Brain microvascular endothelial cell (primary cell): ENCODE data around the gene NFKBIB.

Experiments used
- DNase-seq: peaks from one replicate; pipeline ENCODE4 v3.0.0-alpha.2; 2020
- H3K27ac ChIP-seq: fragments of 250-450 bp; sonication (Bioruptor Pico); 2 replicates; pipeline ENCODE4 v1.5.1; 2020; ENCODE audit warnings: mild to moderate bottlenecking, moderate library complexity
- H3K27me3 ChIP-seq: fragments of 250-450 bp; sonication (Bioruptor Pico); replicated peaks from 2 replicates; pipeline ENCODE4 v1.5.1; 2020; ENCODE audit warnings: mild to moderate bottlenecking
- H3K36me3 ChIP-seq: fragments of 250-450 bp; sonication (Bioruptor Pico); replicated peaks from 2 replicates; pipeline ENCODE4 v1.5.1; 2020; ENCODE audit warnings: mild to moderate bottlenecking
- H3K4me3 ChIP-seq: 2 replicates; pipeline ENCODE4 v1.5.1; 2011; ENCODE audit warnings: low read depth, mild to moderate bottlenecking, control low read depth, low read length, moderate library complexity
- CTCF ChIP-seq: IDR thresholded peaks from 2 replicates; pipeline ENCODE4 v1.5.1; 2011; ENCODE audit warnings: low read depth, mild to moderate bottlenecking, moderate library complexity, low read length, control low read depth, inconsistent platforms; ENCODE audit errors: missing control alignments
- in situ Hi-C: cut with HindIII; loops from 2 replicates; pipeline ENCODE4 v1.10.0; 2017; ENCODE audit warnings: low sequenced_read_pairs, low pct_ligation_motif_present

NFKBIB gene

GRCh38 chr19:38890686-38891085 is 9.1 kb upstream of the NFKBIB start:
- Histone ChIP-seq H3K27ac (no peak overlapping the region), H3K4me3 (no peak overlapping the region), H3K27me3 (no peaks in the 10 kb centered on the region), H3K36me3 (peaks cover 14% of the 10 kb centered on the region)
- no peak for DNase-seq
- in situ Hi-C loops, result no loop called here
- no peak for TF ChIP-seq CTCF

- Histone ChIP-seq H3K36me3 (peaks cover 14% of the 10 kb centered on the region), H3K27ac (no peak overlapping the region), H3K27me3 (no peaks in the 10 kb centered on the region), H3K4me3 (no peak overlapping the region)
- DNase-seq, result no peak
- no peak for TF ChIP-seq CTCF
- in situ Hi-C loops, result no loop called here
Measured at GRCh38 chr19:38891771-38892170, 8.0 kb upstream of the NFKBIB start.

- TF ChIP-seq CTCF, result no peak
- no peak overlapping the region for H3K4me3 ChIP-seq
- no peak for DNase-seq
- peaks cover 14% of the 10 kb centered on the region for H3K36me3 ChIP-seq
- no peaks in the 10 kb centered on the region for H3K27me3 ChIP-seq
- no peak overlapping the region for H3K27ac ChIP-seq
- in situ Hi-C loops, result no loop called here
Measured at GRCh38 chr19:38892841-38893240, 6.9 kb upstream of the NFKBIB start.

- no peak for TF ChIP-seq CTCF
- Histone ChIP-seq H3K27me3 (no peaks in the 10 kb centered on the region), H3K27ac (no peak overlapping the region), H3K36me3 (peaks cover 13% of the 10 kb centered on the region), H3K4me3 (no peak overlapping the region)
- no peak for DNase-seq
- in situ Hi-C loops, result no loop called here
Measured at GRCh38 chr19:38893341-38893771, 6.4 kb upstream of the NFKBIB start.

GRCh38 chr19:38894968-38895367 is 4.8 kb upstream of the NFKBIB start:
- no peak for TF ChIP-seq CTCF
- DNase-seq, result no peak
- no peak overlapping the region for H3K4me3 ChIP-seq
- in situ Hi-C loops, result no loop called here
- H3K36me3 ChIP-seq, result no peaks in the 10 kb centered on the region
- H3K27ac ChIP-seq, result no peak overlapping the region
- no peaks in the 10 kb centered on the region for H3K27me3 ChIP-seq

- in situ Hi-C loops, result no loop called here
- peak overlapping the region; percentile 92 for H3K4me3 ChIP-seq
- no peaks in the 10 kb centered on the region for H3K36me3 ChIP-seq
- DNase-seq, result peak; percentile 11
- H3K27me3 ChIP-seq, result no peaks in the 10 kb centered on the region
- TF ChIP-seq CTCF, result no peak
- peak overlapping the region; percentile 71 for H3K27ac ChIP-seq
Measured at GRCh38 chr19:38898788-38899446, 852 bp upstream of the NFKBIB start.
